ENCODE results near the gene KLHL15. TPM values are rescaled to one million over a fixed set of nuclear protein-coding genes. Genes with fewer than 3 reads are reported as not detected.

The KLHL15 gene
- polyA plus RNA-seq, 1 of the 3 experiments (the other 2 are of a cell fraction): 2.4 TPM

DNA sequence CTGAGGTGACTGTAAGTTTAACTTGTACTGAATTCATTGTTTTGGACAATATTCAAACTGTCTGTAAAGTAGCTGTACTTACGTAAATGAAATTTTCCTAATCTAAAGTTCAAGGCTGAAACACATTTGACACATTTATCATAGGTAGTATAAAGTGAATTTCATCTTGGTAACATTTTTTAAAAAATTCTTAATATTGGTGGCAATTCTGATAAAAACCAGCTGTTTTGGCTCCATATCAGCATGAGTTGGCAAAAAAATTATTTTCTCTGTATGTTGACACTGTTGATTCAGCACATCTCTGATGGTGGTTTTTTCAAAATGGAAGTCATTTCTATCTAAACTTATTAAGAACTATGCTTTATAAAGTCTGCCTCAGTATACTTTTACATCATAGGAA is 88.3 kb downstream of the KLHL15 start:
- peaks cover 4% of the 10 kb centered on the region; the same call in 1 of the 2 replicates for H3K27me3 ChIP-seq (ENCODE audit: insufficient read depth)
- no peak overlapping the region for H3K4me3 ChIP-seq (ENCODE audit: low read depth in 2 of 2, low read length in 1 of 2)
- 41% methylated on average over 1 of the region's 1 CpG for WGBS (ENCODE audit: low lambda C conversion rate)
- H3K36me3 ChIP-seq (replicated peaks in 1 of 2; ENCODE audit: control insufficient read depth in 1 of 2, insufficient read depth in 2 of 2, low read length in 1 of 2): no peaks in the 10 kb centered on the region
- TF ChIP-seq, protein P1, sequence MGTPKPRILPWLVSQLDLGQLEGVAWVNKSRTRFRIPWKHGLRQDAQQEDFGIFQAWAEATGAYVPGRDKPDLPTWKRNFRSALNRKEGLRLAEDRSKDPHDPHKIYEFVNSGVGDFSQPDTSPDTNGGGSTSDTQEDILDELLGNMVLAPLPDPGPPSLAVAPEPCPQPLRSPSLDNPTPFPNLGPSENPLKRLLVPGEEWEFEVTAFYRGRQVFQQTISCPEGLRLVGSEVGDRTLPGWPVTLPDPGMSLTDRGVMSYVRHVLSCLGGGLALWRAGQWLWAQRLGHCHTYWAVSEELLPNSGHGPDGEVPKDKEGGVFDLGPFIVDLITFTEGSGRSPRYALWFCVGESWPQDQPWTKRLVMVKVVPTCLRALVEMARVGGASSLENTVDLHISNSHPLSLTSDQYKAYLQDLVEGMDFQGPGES (IDR thresholded peaks at IDR 0.05; ENCODE audit: low read depth, low read length): no peak
- no peak for TF ChIP-seq RAD21 (IDR thresholded peaks at IDR 0.05; ENCODE audit: low read length)
- TF ChIP-seq ELF1 (IDR thresholded peaks at IDR 0.05): no peak
- TF ChIP-seq, protein P2, sequence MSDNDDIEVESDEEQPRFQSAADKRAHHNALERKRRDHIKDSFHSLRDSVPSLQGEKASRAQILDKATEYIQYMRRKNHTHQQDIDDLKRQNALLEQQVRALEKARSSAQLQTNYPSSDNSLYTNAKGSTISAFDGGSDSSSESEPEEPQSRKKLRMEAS (IDR thresholded peaks at IDR 0.05; ENCODE audit: low read depth): no peak
- H3K79me2 ChIP-seq (ENCODE audit: insufficient read depth): no peaks in the 10 kb centered on the region
- no peaks in the 10 kb centered on the region for H3K4me1 ChIP-seq (ENCODE audit: control insufficient read depth in 1 of 2, insufficient read depth in 2 of 2, low read depth in 1 of 2, low read length in 1 of 2)
- no peak overlapping the region for H2AFZ ChIP-seq (ENCODE audit: low read depth)
- POLR2A ChIA-PET: no interaction called here
- no peak overlapping the region for H3K9ac ChIP-seq
- H3K27ac ChIP-seq (ENCODE audit: low read depth in 2 of 2, low read length in 1 of 2): no peak overlapping the region
- no peak overlapping the region for H3K4me2 ChIP-seq
- DNase-seq: no peak
- no peaks in the 10 kb centered on the region for H3K9me2 ChIP-seq
- CTCF ChIA-PET: no interaction called here
- no peaks in the 10 kb centered on the region for H3F3A ChIP-seq (replicated peaks; ENCODE audit: insufficient read depth)
- no peaks in the 10 kb centered on the region for H3K9me3 ChIP-seq
- H4K20me1 ChIP-seq (ENCODE audit: insufficient read depth): no peaks in the 10 kb centered on the region

DNA sequence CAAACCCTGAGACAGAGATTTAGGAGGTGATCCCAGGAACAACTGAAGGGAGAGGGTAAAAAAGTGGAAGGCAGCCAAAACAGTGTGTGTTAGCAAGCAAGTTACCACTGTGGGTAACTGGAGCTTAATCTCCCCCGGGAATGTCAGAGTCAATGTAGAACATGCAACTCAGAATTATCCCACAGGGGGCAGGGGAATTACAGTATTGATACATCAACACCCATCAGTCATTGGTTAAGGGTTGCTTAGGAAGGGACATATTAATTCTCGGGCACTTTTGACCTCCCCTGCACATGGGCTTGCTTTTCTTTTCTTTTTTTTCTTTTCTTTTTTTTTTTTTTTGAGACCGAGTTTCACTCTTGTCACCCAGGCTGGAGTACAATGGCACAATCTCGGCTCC is 89.9 kb downstream of the KLHL15 start:
- POLR2A ChIA-PET: no interaction called here
- Histone ChIP-seq H2AFZ (ENCODE audit: low read depth) (no peak overlapping the region), H4K20me1 (ENCODE audit: insufficient read depth) (no peaks in the 10 kb centered on the region), H3K36me3 (replicated peaks in 1 of 2; ENCODE audit: control insufficient read depth in 1 of 2, insufficient read depth in 2 of 2, low read length in 1 of 2) (no peaks in the 10 kb centered on the region), H3K9me2 (no peaks in the 10 kb centered on the region), H3F3A (replicated peaks; ENCODE audit: insufficient read depth) (no peaks in the 10 kb centered on the region), H3K79me2 (ENCODE audit: insufficient read depth) (no peaks in the 10 kb centered on the region), H3K9ac (no peak overlapping the region), H3K9me3 (no peaks in the 10 kb centered on the region), H3K4me1 (ENCODE audit: control insufficient read depth in 1 of 2, insufficient read depth in 2 of 2, low read depth in 1 of 2, low read length in 1 of 2) (no peaks in the 10 kb centered on the region), H3K4me2 (no peak overlapping the region), H3K27ac (ENCODE audit: low read depth in 2 of 2, low read length in 1 of 2) (no peak overlapping the region), H3K4me3 (ENCODE audit: low read depth in 2 of 2, low read length in 1 of 2) (no peak overlapping the region), H3K27me3 (ENCODE audit: insufficient read depth) (peaks cover 4% of the 10 kb centered on the region; the same call in 1 of the 2 replicates)
- DNase-seq: no peak
- WGBS (ENCODE audit: low lambda C conversion rate): 32% methylated on average over 4 of the region's 4 CpGs
- CTCF ChIA-PET: no interaction called here
- TF ChIP-seq, protein P3, sequence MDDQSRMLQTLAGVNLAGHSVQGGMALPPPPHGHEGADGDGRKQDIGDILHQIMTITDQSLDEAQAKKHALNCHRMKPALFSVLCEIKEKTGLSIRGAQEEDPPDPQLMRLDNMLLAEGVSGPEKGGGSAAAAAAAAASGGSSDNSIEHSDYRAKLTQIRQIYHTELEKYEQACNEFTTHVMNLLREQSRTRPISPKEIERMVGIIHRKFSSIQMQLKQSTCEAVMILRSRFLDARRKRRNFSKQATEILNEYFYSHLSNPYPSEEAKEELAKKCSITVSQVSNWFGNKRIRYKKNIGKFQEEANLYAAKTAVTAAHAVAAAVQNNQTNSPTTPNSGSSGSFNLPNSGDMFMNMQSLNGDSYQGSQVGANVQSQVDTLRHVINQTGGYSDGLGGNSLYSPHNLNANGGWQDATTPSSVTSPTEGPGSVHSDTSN (IDR thresholded peaks at IDR 0.05): no peak
- TF ChIP-seq RCOR1 (IDR thresholded peaks at IDR 0.05; ENCODE audit: low read length) (no peak), MXI1 (IDR thresholded peaks at IDR 0.05; ENCODE audit: low read depth, low read length) (no peak), RXRA (IDR thresholded peaks at IDR 0.05; ENCODE audit: borderline replicate concordance, low read depth) (no peak)

DNA sequence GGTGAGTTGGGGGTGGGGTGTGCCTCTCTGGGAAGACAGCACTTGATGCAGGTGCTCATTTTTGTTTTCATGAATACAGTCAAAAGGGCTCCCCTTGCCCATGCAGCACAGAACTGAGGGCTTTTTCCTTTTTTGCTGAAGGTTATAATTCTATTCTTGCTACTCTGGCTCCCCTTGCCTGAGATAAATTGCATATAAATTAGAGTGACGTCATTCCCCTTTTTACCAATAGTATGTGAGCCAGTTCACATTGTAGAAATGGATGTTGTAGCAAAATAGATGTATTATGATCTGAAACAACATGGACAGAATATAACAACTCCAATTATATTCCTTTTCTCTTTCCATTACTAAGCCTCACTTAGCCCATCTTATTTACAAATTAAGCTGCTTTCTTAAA is 90.8 kb downstream of the KLHL15 start:
- no peak for DNase-seq
- H3K4me3 ChIP-seq (ENCODE audit: low read depth in 2 of 2, low read length in 1 of 2): no peak overlapping the region
- no peak overlapping the region for H3K27ac ChIP-seq (ENCODE audit: low read depth in 2 of 2, low read length in 1 of 2)
- no peaks in the 10 kb centered on the region for H3F3A ChIP-seq (replicated peaks; ENCODE audit: insufficient read depth)
- no peak overlapping the region for H2AFZ ChIP-seq (ENCODE audit: low read depth)
- TF ChIP-seq, protein P4, sequence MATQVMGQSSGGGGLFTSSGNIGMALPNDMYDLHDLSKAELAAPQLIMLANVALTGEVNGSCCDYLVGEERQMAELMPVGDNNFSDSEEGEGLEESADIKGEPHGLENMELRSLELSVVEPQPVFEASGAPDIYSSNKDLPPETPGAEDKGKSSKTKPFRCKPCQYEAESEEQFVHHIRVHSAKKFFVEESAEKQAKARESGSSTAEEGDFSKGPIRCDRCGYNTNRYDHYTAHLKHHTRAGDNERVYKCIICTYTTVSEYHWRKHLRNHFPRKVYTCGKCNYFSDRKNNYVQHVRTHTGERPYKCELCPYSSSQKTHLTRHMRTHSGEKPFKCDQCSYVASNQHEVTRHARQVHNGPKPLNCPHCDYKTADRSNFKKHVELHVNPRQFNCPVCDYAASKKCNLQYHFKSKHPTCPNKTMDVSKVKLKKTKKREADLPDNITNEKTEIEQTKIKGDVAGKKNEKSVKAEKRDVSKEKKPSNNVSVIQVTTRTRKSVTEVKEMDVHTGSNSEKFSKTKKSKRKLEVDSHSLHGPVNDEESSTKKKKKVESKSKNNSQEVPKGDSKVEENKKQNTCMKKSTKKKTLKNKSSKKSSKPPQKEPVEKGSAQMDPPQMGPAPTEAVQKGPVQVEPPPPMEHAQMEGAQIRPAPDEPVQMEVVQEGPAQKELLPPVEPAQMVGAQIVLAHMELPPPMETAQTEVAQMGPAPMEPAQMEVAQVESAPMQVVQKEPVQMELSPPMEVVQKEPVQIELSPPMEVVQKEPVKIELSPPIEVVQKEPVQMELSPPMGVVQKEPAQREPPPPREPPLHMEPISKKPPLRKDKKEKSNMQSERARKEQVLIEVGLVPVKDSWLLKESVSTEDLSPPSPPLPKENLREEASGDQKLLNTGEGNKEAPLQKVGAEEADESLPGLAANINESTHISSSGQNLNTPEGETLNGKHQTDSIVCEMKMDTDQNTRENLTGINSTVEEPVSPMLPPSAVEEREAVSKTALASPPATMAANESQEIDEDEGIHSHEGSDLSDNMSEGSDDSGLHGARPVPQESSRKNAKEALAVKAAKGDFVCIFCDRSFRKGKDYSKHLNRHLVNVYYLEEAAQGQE (IDR thresholded peaks at IDR 0.05; ENCODE audit: low read depth, low read length): no peak
- TF ChIP-seq RCOR1 (IDR thresholded peaks at IDR 0.05; ENCODE audit: low read length): no peak
- no peak for TF ChIP-seq MXI1 (IDR thresholded peaks at IDR 0.05; ENCODE audit: low read depth, low read length)
- TF ChIP-seq, protein P5, sequence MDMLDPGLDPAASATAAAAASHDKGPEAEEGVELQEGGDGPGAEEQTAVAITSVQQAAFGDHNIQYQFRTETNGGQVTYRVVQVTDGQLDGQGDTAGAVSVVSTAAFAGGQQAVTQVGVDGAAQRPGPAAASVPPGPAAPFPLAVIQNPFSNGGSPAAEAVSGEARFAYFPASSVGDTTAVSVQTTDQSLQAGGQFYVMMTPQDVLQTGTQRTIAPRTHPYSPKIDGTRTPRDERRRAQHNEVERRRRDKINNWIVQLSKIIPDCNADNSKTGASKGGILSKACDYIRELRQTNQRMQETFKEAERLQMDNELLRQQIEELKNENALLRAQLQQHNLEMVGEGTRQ (IDR thresholded peaks at IDR 0.05; ENCODE audit: borderline replicate concordance, low read depth, low read length): no peak
- no peak for TF ChIP-seq FOXM1 (IDR thresholded peaks at IDR 0.05; ENCODE audit: low read depth)
- no peak for TF ChIP-seq ELF1 (IDR thresholded peaks at IDR 0.05)
- no peak for TF ChIP-seq POLR2AphosphoS5 (IDR thresholded peaks at IDR 0.05; ENCODE audit: low read depth, low read length)
- TF ChIP-seq RAD21 (IDR thresholded peaks at IDR 0.05; ENCODE audit: low read length): no peak
- no peak for TF ChIP-seq MEF2A (IDR thresholded peaks at IDR 0.05; ENCODE audit: borderline replicate concordance, low read depth)
- TF ChIP-seq JUND (IDR thresholded peaks at IDR 0.05): no peak
- TF ChIP-seq NFIC (IDR thresholded peaks at IDR 0.05; ENCODE audit: borderline replicate concordance): no peak
- TF ChIP-seq YY1 (IDR thresholded peaks at IDR 0.05; ENCODE audit: low read depth): no peak
- H4K20me1 ChIP-seq (ENCODE audit: insufficient read depth): no peaks in the 10 kb centered on the region
- no peaks in the 10 kb centered on the region for H3K9me2 ChIP-seq
- H3K4me2 ChIP-seq: no peak overlapping the region
- ChIA-PET POLR2A (no interaction called here), CTCF (no interaction called here)
- H3K27me3 ChIP-seq (ENCODE audit: insufficient read depth): peaks cover 4% of the 10 kb centered on the region; the same call in 1 of the 2 replicates
- no peaks in the 10 kb centered on the region for H3K4me1 ChIP-seq (ENCODE audit: control insufficient read depth in 1 of 2, insufficient read depth in 2 of 2, low read depth in 1 of 2, low read length in 1 of 2)
- H3K9me3 ChIP-seq: no peaks in the 10 kb centered on the region
- H3K9ac ChIP-seq: no peak overlapping the region
- no peaks in the 10 kb centered on the region for H3K79me2 ChIP-seq (ENCODE audit: insufficient read depth)
- H3K36me3 ChIP-seq (replicated peaks in 1 of 2; ENCODE audit: control insufficient read depth in 1 of 2, insufficient read depth in 2 of 2, low read length in 1 of 2): no peaks in the 10 kb centered on the region
- 8% methylated on average over 1 of the region's 1 CpG for WGBS (ENCODE audit: low lambda C conversion rate)
